CD8-positive, alpha-beta memory T cell (primary cell): ENCODE results near the gene FBXO28. TPM values are rescaled to one million over a fixed set of nuclear protein-coding genes. Genes with fewer than 3 reads are reported as not detected.

Experiments
- CTCF ChIA-PET: fragments of 350-600 bp; sonication (Branson Sonifier 250); formaldehyde crosslinking; loops from one replicate; lab custom pipeline; 2021; ENCODE audit warnings: antibody characterized with exemption; lab: Charles Lee
- POLR2A ChIA-PET: fragments of 350-600 bp; sonication (Branson Sonifier 250); formaldehyde crosslinking; loops from one replicate; lab custom pipeline; 2021; ENCODE audit warnings: antibody characterized with exemption; lab: Charles Lee
- DNase-seq, 5 donors: peaks; one replicate each; pipeline versions ENCODE4 v3.0.0 to v3.0.0-alpha.2; 2020 to 2022; ENCODE audit warnings: mixed read lengths in 1 of 5
- H3K27ac ChIP-seq: one replicate; pipeline ENCODE4 v1.7.0; 2013; ENCODE audit warnings: low read depth, mild to moderate bottlenecking, low read length, moderate library complexity
- H3K27me3 ChIP-seq: 2 replicates; pipeline ENCODE4 v1.7.0; 2013; ENCODE audit warnings: low read length, mild to moderate bottlenecking; ENCODE audit not compliant: insufficient read depth, poor library complexity, severe bottlenecking
- H3K36me3 ChIP-seq: 2 replicates; pipeline ENCODE4 v1.7.0; 2013; ENCODE audit warnings: mild to moderate bottlenecking, low read length, moderate library complexity; ENCODE audit not compliant: insufficient read depth
- H3K4me1 ChIP-seq: 2 replicates; pipeline ENCODE4 v1.7.0; 2013; ENCODE audit warnings: mild to moderate bottlenecking, low read length, moderate library complexity; ENCODE audit not compliant: insufficient read depth
- H3K4me3 ChIP-seq: 2 replicates; pipeline ENCODE4 v1.7.0; 2013; ENCODE audit warnings: mild to moderate bottlenecking, low read length
- H3K9me3 ChIP-seq: 2 replicates; pipeline ENCODE4 v1.7.0; 2013; ENCODE audit warnings: mild to moderate bottlenecking, low read length
- H3K27ac Mint-ChIP-seq, 8 donors: one replicate each; pipeline ENCODE4 v1.8.0; 2020 to 2021; ENCODE audit warnings: mixed read lengths in 8 of 8, mild to moderate bottlenecking in 6 of 8, inconsistent platforms in 3 of 8, moderate library complexity in 3 of 8
- H3K27me3 Mint-ChIP-seq, 2 donors: one replicate each; pipeline ENCODE4 v1.8.0; 2020 to 2021; ENCODE audit warnings: mixed read lengths in 2 of 2, mild to moderate bottlenecking in 1 of 2, moderate library complexity in 1 of 2
- H3K36me3 Mint-ChIP-seq, 3 donors: one replicate each; pipeline ENCODE4 v1.8.0; 2020 to 2021; ENCODE audit warnings: mixed read lengths in 3 of 3, inconsistent platforms in 1 of 3, mild to moderate bottlenecking in 1 of 3
- H3K4me1 Mint-ChIP-seq, 3 donors: one replicate each; pipeline ENCODE4 v1.8.0; 2020 to 2021; ENCODE audit warnings: mixed read lengths in 3 of 3, inconsistent platforms in 1 of 3, mild to moderate bottlenecking in 1 of 3
- H3K4me3 Mint-ChIP-seq, 7 donors: one replicate each; pipeline ENCODE4 v1.8.0; 2020 to 2021; ENCODE audit warnings: mixed read lengths in 7 of 7, mild to moderate bottlenecking in 6 of 7, moderate library complexity in 4 of 7, inconsistent platforms in 2 of 7
- H3K9me3 Mint-ChIP-seq, 5 donors: one replicate each; pipeline ENCODE4 v1.8.0; 2020 to 2022; ENCODE audit warnings: mixed read lengths in 5 of 5, mild to moderate bottlenecking in 3 of 5, moderate library complexity in 2 of 5, inconsistent platforms in 1 of 5
- polyA plus RNA-seq: library from polyadenylated mRNA; unstranded; fragments of 300-500 nt; fragmentation: Illumina TruSeq; gene quantifications from one replicate; pipeline ENCODE4 v1.2.3, GENCODE V29; 2021
- total RNA-seq, 2 experiments: library from RNA; stranded (reverse); gene quantifications; one replicate each; pipeline ENCODE4 v1.2.3, GENCODE V29; 2021

The FBXO28 gene
- 10 to 100 TPM; 31.6 to 32.2 TPM for total RNA-seq
- 16.8 TPM for polyA plus RNA-seq

GRCh38 chr1:224113918-224114786 lies at the start of gene FBXO28:
Gene FBXO28, plus strand, starts transcription at chr1:224114111. Its CDS starts 19 bp downstream, at chr1:224114130.
- Mint-ChIP-seq H3K36me3 (peaks cover 0 to 15% (median 0%) of the 10 kb centered on the region in 3 donors), H3K9me3 (no peaks in the 10 kb centered on the region), H3K27me3 (peaks cover 5 to 13% of the 10 kb centered on the region in 2 donors), H3K27ac (peak within 1 kb of the TSS; percentile 88 to 99 (median 94)), H3K4me1 (peaks cover 26 to 41% (median 32%) of the 10 kb centered on the region in 3 donors), H3K4me3 (peak within 1 kb of the TSS; percentile 89 to 94 (median 92))
- Histone ChIP-seq H3K4me1 (peaks cover 24% of the 10 kb centered on the region), H3K4me3 (peak within 1 kb of the TSS; percentile 77), H3K36me3 (no peaks in the 10 kb centered on the region), H3K27ac (peak within 1 kb of the TSS; percentile 89), H3K27me3 (no peaks in the 10 kb centered on the region), H3K9me3 (no peaks in the 10 kb centered on the region)
- peak; percentile 86 to 96 (median 88) for DNase-seq
- POLR2A ChIA-PET, result interaction anchor here (0.8 to 1.3 kb wide), 3 partner anchors 69 to 318 kb away, joined by 3 to 5 read pairs (median 4); partner anchors contain the start of genes DEGS1 and NVL
- CTCF ChIA-PET, result interaction anchor here (0.8 to 4.7 kb wide), 3 partner anchors 63 to 343 kb away, joined by 3 to 39 read pairs (median 8); no protein-coding TSS in a partner anchor

GRCh38 chr1:224064150-224064549 lies 49.8 kb upstream of the FBXO28 start:
- CTCF ChIA-PET, result no interaction called here
- H3K27ac Mint-ChIP-seq, result no peak overlapping the region
- POLR2A ChIA-PET, result no interaction called here

GRCh38 chr1:224065455-224065854 lies 48.5 kb upstream of the FBXO28 start:
- H3K36me3 Mint-ChIP-seq, result no peaks in the 10 kb centered on the region
- H3K9me3 Mint-ChIP-seq, result no peaks in the 10 kb centered on the region
- POLR2A ChIA-PET, result no interaction called here
- no peaks in the 10 kb centered on the region for H3K36me3 ChIP-seq
- H3K4me1 Mint-ChIP-seq, result peaks cover 3 to 9% (median 7%) of the 10 kb centered on the region in 3 donors
- peaks cover 9% of the 10 kb centered on the region for H3K4me1 ChIP-seq
- no peak overlapping the region for H3K4me3 ChIP-seq
- no peaks in the 10 kb centered on the region for H3K9me3 ChIP-seq
- H3K27me3 ChIP-seq, result no peaks in the 10 kb centered on the region
- CTCF ChIA-PET, result no interaction called here
- no peak for DNase-seq
- peaks cover 6 to 31% of the 10 kb centered on the region in 2 donors for H3K27me3 Mint-ChIP-seq
- H3K27ac ChIP-seq, result no peak overlapping the region
- peak overlapping the region in 5 of 8 donors; percentile 25 to 51 (median 33) for H3K27ac Mint-ChIP-seq
- H3K4me3 Mint-ChIP-seq, result no peak overlapping the region

More at GRCh38 chr1:224064150-224064549, 49.8 kb upstream of the FBXO28 start:
- Mint-ChIP-seq H3K27me3 (peaks cover 2 to 21% of the 10 kb centered on the region in 2 donors), H3K4me3 (no peak overlapping the region), H3K36me3 (no peaks in the 10 kb centered on the region), H3K4me1 (peaks cover 3 to 9% (median 7%) of the 10 kb centered on the region in 3 donors), H3K9me3 (no peaks in the 10 kb centered on the region)
- no peaks in the 10 kb centered on the region for H3K36me3 ChIP-seq
- H3K9me3 ChIP-seq, result no peaks in the 10 kb centered on the region
- H3K27ac ChIP-seq, result no peak overlapping the region
- DNase-seq, result no peak
- H3K27me3 ChIP-seq, result no peaks in the 10 kb centered on the region
- peaks cover 9% of the 10 kb centered on the region for H3K4me1 ChIP-seq
- no peak overlapping the region for H3K4me3 ChIP-seq

GRCh38 chr1:224067207-224067606 lies 46.7 kb upstream of the FBXO28 start:
- Histone ChIP-seq H3K9me3 (no peaks in the 10 kb centered on the region), H3K27ac (no peak overlapping the region), H3K4me1 (peaks cover 9% of the 10 kb centered on the region), H3K36me3 (no peaks in the 10 kb centered on the region), H3K27me3 (no peaks in the 10 kb centered on the region), H3K4me3 (no peak overlapping the region)
- Mint-ChIP-seq H3K9me3 (peaks cover 0 to under 1% (median 0%) of the 10 kb centered on the region in 5 donors), H3K27ac (no peak overlapping the region), H3K4me3 (no peak overlapping the region), H3K27me3 (peaks cover 6 to 42% of the 10 kb centered on the region in 2 donors), H3K4me1 (peaks cover 3 to 13% (median 11%) of the 10 kb centered on the region in 3 donors), H3K36me3 (peaks cover 0 to 5% (median 0%) of the 10 kb centered on the region in 3 donors)
- DNase-seq, result no peak
- ChIA-PET POLR2A (no interaction called here), CTCF (no interaction called here)

GRCh38 chr1:224067621-224068457 lies 46.1 kb upstream of the FBXO28 start:
- peaks cover 9% of the 10 kb centered on the region for H3K4me1 ChIP-seq
- peaks cover 3 to 13% (median 11%) of the 10 kb centered on the region in 3 donors for H3K4me1 Mint-ChIP-seq
- peaks cover 6 to 46% of the 10 kb centered on the region in 2 donors for H3K27me3 Mint-ChIP-seq
- no peaks in the 10 kb centered on the region for H3K36me3 ChIP-seq
- DNase-seq, result no peak
- ChIA-PET POLR2A (no interaction called here), CTCF (no interaction called here)
- no peak overlapping the region for H3K27ac Mint-ChIP-seq
- no peaks in the 10 kb centered on the region for H3K9me3 ChIP-seq
- no peak overlapping the region for H3K4me3 Mint-ChIP-seq
- H3K4me3 ChIP-seq, result no peak overlapping the region
- peaks cover 0 to 4% (median 0%) of the 10 kb centered on the region in 5 donors for H3K9me3 Mint-ChIP-seq
- no peak overlapping the region for H3K27ac ChIP-seq
- H3K27me3 ChIP-seq, result no peaks in the 10 kb centered on the region
- H3K36me3 Mint-ChIP-seq, result peaks cover 0 to 5% (median 0%) of the 10 kb centered on the region in 3 donors

GRCh38 chr1:224068458-224069072 lies 45.3 kb upstream of the FBXO28 start:
- H3K36me3 ChIP-seq, result no peaks in the 10 kb centered on the region
- Mint-ChIP-seq H3K27me3 (peaks cover 6 to 50% of the 10 kb centered on the region in 2 donors), H3K9me3 (peaks cover 0 to 4% (median 0%) of the 10 kb centered on the region in 5 donors), H3K27ac (no peak overlapping the region), H3K4me1 (peaks cover 3 to 13% (median 11%) of the 10 kb centered on the region in 3 donors), H3K4me3 (no peak overlapping the region), H3K36me3 (peaks cover 0 to 5% (median 0%) of the 10 kb centered on the region in 3 donors)
- ChIA-PET CTCF (no interaction called here), POLR2A (no interaction called here)
- H3K4me1 ChIP-seq, result peaks cover 9% of the 10 kb centered on the region
- no peaks in the 10 kb centered on the region for H3K27me3 ChIP-seq
- H3K4me3 ChIP-seq, result no peak overlapping the region
- DNase-seq, result no peak
- H3K27ac ChIP-seq, result no peak overlapping the region
- no peaks in the 10 kb centered on the region for H3K9me3 ChIP-seq

- Histone ChIP-seq H3K9me3 (no peaks in the 10 kb centered on the region), H3K36me3 (no peaks in the 10 kb centered on the region), H3K27ac (no peak overlapping the region), H3K4me1 (peaks cover 9% of the 10 kb centered on the region), H3K27me3 (no peaks in the 10 kb centered on the region), H3K4me3 (no peak overlapping the region)
- Mint-ChIP-seq H3K4me1 (peaks cover 3 to 13% (median 11%) of the 10 kb centered on the region in 3 donors), H3K4me3 (no peak overlapping the region), H3K36me3 (peaks cover 0 to 5% (median 1%) of the 10 kb centered on the region in 3 donors), H3K27me3 (peaks cover 6 to 56% of the 10 kb centered on the region in 2 donors), H3K9me3 (peaks cover 0 to 4% (median 0%) of the 10 kb centered on the region in 5 donors), H3K27ac (peak overlapping the region in 1 of 8 donors; percentile 79)
- CTCF ChIA-PET, result no interaction called here
- no peak for DNase-seq
- POLR2A ChIA-PET, result no interaction called here
Measured at GRCh38 chr1:224069138-224069537, 44.8 kb upstream of the FBXO28 start.
